Omental fat pad (tissue), 4 donors: ENCODE results near the gene MAP2K1. TPM values are rescaled to one million over a fixed set of nuclear protein-coding genes. Genes with fewer than 3 reads are reported as not detected.

Experiments used
- ATAC-seq: fragments of 150-250 bp; one replicate; pipeline ENCODE4 v1.9.1; 2016; ENCODE audit warnings: mild to moderate bottlenecking, moderate library complexity; ENCODE audit not compliant: low FRiP score
- DNase-seq: peaks from one replicate; pipeline ENCODE4 v3.0.0-alpha.2; 2019; ENCODE audit warnings: low spot score
- total RNA-seq, 4 donors: library from RNA; depleted of rRNA; stranded (reverse); fragments of >200 nt; gene quantifications; one replicate each; pipeline ENCODE4 v1.1.0, GENCODE V29; 2016
- TF ChIP-seq, protein P1 (sequence below), 3 donors: fragments of 450-650 bp; IDR thresholded peaks; one replicate each; pipeline ENCODE4 v1.5.1; 2016 to 2017; ENCODE audit warnings: antibody characterized with exemption in 3 of 3, mild to moderate bottlenecking in 3 of 3, moderate library complexity in 2 of 3

MAP2K1 gene
- total RNA-seq, 4 donors from 2014 or later: 49.3 to 63.2 (median 59.6) TPM

DNA sequence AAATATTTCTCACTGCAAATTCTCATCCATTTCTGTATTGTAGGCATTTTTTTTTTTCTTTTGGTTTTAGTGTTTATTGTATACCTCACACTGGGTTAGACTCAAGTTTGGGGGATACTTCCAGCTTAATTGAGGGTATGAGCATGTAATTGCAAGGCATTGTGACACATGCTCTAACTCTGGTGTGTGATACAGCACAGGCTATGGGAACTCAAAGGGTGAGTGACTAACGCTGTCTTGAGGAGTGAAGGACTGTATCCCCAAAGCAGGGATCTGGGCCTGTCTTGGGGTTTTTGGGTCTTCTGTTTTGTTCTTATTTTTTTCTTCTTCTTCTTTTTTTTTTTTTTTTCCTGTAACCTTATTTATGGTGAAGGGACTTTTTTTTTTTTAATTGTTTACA is 26.9 kb downstream of the MAP2K1 start:
- ATAC-seq (no peak), DNase-seq (no peak)
- TF ChIP-seq, protein P1, sequence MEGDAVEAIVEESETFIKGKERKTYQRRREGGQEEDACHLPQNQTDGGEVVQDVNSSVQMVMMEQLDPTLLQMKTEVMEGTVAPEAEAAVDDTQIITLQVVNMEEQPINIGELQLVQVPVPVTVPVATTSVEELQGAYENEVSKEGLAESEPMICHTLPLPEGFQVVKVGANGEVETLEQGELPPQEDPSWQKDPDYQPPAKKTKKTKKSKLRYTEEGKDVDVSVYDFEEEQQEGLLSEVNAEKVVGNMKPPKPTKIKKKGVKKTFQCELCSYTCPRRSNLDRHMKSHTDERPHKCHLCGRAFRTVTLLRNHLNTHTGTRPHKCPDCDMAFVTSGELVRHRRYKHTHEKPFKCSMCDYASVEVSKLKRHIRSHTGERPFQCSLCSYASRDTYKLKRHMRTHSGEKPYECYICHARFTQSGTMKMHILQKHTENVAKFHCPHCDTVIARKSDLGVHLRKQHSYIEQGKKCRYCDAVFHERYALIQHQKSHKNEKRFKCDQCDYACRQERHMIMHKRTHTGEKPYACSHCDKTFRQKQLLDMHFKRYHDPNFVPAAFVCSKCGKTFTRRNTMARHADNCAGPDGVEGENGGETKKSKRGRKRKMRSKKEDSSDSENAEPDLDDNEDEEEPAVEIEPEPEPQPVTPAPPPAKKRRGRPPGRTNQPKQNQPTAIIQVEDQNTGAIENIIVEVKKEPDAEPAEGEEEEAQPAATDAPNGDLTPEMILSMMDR (IDR thresholded peaks at IDR 0.05): no peak

DNA sequence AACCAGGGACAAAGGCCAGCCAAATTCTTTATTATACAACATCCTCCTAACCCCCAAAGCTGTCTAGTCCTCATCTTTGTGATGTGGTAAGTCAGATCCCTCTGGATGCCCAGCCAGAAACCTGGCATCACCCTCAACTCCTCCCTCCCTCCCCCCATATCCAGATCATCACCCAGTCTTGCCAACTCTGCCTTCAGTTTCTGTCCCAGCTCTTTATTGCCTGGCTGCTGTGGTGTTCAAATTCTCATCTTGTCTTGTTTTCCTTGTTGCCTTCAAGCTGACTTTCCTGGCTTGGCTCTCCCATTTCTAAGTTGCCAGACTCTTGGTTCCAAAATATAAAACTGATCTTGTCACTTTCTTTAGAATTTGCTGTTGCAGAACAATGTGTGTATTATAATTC is 28.6 kb downstream of the MAP2K1 start:
- no peak for ATAC-seq
- DNase-seq: no peak
- TF ChIP-seq, protein P1 (IDR thresholded peaks at IDR 0.05): no peak

DNA sequence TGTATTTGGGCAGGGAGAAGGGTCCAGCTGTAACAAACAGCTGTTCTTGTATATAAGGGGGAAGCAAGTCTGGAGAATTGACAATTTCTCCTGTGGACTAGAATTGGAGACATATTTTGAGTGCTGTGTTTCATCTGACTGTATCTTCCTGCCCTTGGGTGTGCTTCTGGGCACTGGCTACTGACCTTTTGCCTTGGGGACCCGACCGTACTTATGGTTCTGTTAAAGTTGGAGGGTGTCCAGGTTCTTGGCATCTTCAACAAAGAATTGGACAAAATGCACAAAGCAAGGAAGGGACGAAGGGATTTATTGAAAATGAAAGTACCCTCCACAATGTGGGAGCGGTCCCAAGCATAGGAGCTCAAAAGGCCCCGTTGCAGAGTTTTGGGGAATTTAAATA is 31.0 kb downstream of the MAP2K1 start:
- no peak for ATAC-seq
- TF ChIP-seq, protein P1 (IDR thresholded peaks at IDR 0.05): no peak
- no peak for DNase-seq

DNA sequence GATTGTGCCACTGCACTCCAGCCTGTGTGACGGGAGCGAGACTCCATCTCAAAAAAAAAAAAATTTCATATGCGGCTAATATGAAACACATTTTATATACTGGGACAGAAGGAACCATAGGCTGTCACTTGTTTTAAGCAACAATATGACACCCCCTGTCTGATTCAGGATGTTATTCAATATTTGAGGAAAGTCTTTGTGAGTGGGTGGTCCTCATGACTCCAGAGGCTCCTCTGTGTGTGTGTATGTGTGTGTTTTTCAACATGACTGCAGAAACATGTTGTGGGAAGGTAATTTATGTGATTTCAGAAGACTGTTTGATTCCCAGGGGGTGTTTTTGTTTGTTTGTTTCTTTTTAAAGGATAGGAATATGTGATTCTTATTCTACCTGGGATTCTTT is 32.8 kb downstream of the MAP2K1 start:
- TF ChIP-seq, protein P1 (IDR thresholded peaks at IDR 0.05): no peak
- ATAC-seq (no peak), DNase-seq (no peak)

DNA sequence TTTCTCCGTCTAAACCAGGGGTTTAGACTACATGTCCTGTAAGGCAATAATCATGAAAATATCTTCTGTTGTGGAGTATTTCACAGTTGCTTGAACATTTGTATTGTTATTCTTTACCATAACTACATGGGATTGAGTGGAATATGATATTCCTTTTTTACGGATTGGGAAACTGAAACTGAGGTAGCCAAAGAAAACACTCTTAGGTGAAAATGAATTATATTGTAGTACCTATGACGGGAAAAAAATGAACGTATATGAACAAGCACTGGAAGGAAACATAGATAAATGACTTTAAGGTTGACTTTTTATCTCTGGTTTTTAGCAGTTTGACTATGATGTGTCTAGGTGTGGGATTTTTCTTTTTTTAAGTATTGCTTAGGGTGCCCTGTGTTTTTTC is 35.6 kb downstream of the MAP2K1 start:
- TF ChIP-seq, protein P1 (IDR thresholded peaks at IDR 0.05): no peak
- ATAC-seq (no peak), DNase-seq (no peak)

DNA sequence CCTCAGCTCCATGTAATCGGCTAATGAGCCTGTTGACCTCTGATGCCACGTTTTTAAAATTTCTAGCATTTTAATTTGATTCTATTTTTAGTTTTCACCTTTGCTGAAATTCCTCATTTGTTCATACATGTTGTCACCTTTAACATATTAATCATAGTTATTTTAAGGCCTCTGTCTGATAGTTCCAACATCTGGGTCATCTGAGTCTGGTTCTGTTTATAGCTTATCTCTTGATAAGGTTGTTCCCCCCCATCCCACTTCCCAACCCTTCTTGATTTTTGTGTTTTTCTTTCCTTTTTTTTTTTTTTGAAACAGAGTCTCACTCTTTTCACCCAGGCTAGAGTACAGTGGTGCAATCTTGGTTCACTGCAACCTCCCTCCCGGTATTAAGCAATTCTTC is 36.4 kb downstream of the MAP2K1 start:
- DNase-seq (no peak), ATAC-seq (no peak)
- TF ChIP-seq, protein P1 (IDR thresholded peaks at IDR 0.05): no peak

DNA sequence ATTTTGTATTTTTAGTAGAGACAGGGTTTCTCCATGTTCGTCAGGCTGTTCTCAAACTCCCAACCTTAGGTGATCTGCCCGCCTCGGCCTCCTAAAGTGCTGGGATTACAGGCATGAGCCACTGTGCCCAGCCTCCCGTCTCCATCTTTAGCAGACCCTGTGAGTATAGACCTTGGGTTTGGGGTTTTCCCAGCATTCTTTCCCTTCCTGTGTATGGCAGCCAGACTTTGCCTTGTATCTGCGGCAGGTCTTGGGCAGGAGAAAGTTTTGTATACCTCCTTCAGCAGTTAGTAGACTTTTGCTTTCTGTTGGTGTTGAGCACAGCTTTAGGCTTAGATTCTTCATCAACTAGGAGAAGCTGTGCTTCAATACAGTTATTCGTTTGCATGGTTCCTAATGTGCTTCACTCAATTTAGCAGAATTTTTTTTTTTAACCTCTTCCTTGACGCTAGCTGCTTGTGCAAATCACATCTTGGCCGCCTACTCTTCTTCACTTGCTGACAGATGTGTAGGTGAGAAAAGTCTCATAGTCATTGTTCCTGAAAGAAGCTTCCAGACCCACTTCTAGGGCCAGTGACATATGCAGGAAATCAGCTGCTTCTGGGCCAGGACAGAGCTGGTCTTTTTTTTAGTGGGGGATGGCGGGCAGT is 38.4 kb downstream of the MAP2K1 start:
- TF ChIP-seq, protein P1 (IDR thresholded peaks at IDR 0.05): no peak

More for the DNA sequence above, 38.4 kb downstream of the MAP2K1 start:
- no peak for DNase-seq
- no peak for ATAC-seq
